GM21723 (cell line): Measurements from ENCODE around the gene ADI1.
"Not testable (repeated sequence)": the region's sequence is repeated elsewhere in the genome, so short reads cannot be mapped to it uniquely, and the experiment has no call there.

Experiments used
- ATAC-seq: cut with Tn5 transposase; IDR thresholded peaks from one replicate; pipeline ENCODE4 v1.9.1; 2021; ENCODE audit warnings: mild to moderate bottlenecking, moderate library complexity; ENCODE audit not compliant: unreplicated experiment

The ADI1 gene

DNA sequence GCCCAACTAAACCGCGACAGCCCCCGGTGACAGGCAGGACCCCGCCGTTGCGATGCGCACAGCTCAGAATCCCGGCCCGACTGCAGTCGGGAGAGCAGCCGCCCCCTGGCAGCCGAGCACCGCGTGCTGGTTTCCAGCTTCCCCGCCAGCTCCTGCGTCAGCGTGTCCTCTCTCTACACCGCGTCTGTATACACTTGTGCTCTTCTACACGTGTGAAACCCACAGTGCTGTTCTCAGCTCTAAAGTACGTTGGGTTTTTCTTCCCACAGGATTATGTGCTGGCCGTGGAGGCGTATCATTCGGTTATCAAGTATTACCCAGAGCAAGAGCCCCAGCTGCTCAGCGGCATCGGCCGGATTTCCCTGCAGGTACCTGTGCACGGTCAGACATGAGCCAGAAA lies 54.0 kb downstream of the ADI1 start:
- no peak for ATAC-seq

- no peak for ATAC-seq
Observed at GRCh38 chr2:3464401-3465005, 54.8 kb downstream of the ADI1 start.

DNA sequence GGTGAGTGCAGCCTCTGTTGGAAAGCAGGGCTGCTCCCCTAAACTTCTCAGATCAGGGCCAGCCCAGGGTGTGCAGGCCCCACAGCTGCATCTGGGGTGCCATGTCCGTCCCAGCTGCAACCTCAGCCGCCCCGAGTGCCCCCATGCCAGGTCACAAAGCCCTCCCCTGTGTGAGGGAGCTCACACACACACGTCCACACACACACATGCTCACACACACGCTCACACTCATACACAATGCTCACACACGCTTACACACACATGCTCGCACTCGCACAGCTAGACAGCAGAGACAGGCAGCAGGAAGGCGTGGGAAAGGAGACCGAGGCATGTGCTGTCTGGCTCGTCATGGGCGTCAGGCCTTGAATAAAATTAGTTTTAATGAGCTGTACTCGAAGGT lies 55.4 kb downstream of the ADI1 start:
- ATAC-seq, result no peak

DNA sequence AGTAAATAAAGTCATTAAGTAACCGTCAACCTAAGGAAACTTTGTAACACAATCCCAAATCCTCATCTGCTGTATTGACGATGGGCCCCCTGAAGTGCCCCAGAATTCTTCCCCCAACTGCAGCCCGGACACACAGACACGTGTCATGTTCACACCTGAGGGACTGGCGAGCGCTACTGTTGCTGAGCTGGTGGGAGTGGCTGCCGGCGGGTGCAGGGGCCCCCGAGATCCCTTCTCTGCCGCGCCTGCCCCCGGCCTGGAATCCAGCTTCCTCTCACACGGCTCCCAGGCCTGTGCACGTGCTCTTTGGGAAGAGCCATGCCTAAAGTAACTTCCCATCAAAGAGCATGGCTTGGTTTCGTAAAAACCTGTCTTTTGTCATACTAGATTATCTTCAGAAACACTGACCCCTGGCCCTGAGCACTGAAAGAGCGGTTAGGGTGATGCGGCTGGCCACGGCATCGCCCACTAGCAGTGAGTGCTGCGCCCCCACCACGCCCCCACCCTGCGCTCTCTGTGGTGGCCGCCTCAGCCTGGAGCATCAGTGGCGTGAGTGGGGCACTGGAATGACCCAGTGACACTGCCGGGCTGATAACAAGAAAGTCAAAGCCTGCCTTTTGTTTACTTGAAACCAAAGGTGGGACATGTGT lies 56.0 kb downstream of the ADI1 start:
- ATAC-seq, result no peak

DNA sequence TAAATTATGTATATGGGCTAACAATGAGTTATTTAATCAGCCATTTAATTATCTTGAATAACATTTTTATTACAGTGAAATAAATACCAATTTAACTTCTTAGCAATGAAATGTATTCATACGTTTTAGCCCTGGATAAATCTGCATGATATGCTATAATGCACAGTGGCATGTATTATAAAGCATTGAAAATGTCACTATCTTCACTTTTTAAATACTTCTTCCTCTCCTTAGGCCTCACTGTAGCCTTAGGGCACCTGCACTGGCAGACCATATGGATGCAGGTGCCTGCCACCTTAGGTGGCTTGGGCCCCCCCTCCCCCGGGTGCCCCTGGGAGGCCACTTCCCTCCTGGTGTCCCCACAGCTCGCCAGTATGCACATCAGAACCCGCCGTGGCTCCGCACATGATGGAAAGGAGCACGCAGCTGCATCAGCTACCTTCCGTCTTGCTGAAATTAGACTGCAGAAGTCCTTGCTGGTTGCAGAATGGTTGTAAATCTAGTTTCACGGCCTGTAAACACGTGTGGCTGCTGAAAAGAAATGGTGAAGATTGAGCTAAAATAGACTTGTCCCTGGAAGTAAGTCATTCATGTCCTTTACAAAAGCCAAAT lies 56.7 kb downstream of the ADI1 start:
- peak; percentile 4 for ATAC-seq

GRCh38 chr2:3461801-3462492 lies 57.4 kb downstream of the ADI1 start:
- peak; percentile 78 for ATAC-seq

- no peak for ATAC-seq
Observed at GRCh38 chr2:3460831-3461800, 58.2 kb downstream of the ADI1 start.

DNA sequence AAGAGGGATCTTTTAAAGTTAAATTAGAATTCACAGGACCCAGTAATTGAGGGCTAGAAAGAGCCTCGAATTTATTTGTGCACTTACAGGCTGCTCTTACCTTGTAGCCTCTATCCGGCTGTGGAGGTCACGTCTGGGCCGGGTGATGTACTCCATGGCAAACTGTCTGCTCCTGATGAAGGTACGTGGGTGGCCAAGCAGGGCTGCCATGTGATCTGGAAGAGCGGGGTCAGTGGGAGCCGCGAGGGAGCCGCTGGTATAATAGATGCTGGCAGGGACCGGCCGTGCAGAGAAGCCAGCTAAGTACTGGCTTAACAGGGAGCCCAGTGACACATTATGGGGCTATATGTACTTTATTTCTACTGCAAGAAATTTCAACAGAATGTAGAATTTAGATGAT lies 59.2 kb downstream of the ADI1 start:
- ATAC-seq, result no peak

GRCh38 chr2:3459185-3460015 lies 59.9 kb downstream of the ADI1 start:
- ATAC-seq, result no peak

- ATAC-seq, result no peak
Observed at GRCh38 chr2:3458396-3459184, 60.7 kb downstream of the ADI1 start.

GRCh38 chr2:3457524-3458395 lies 61.6 kb downstream of the ADI1 start:
- no peak for ATAC-seq

DNA sequence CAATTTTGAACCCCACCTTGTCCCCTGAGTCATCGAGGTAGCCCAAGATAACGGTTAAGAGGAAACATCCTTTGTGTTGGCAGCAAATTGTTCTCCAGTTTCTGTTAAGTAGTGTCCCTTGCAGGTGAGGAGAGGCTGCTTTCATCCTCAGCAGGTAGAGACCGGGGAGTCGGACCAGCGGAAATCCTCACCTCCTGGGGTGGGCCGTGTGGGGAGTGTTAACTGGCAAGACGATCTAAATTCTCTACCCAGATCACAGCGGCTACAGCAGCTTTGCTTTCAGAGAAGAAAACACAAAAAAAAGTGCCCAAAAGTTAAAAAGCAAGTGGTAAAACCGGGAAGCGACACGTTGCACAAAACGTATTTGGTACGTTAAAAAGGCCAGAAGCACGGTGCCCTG lies 63.2 kb downstream of the ADI1 start:
- no peak for ATAC-seq

DNA sequence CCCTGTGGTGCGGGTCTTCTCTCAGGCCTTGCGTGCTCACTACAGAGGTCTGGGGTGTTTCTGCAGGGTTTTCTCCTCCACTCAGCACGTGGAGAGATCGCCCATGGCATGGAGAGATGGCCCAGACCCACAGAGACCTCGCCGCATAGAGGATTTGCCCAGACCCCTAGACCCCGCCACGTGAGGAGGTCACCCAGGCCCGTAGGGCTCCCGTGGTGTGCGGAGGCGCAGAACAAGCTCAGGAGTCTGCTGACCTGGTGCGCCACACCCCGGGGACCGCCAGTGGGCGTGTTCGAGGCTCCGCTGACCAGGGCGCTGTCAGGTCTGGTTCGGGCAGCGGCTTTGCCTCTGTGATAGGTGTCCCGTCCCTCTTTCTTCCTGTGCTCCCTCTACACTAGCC lies 64.5 kb downstream of the ADI1 start:
- ATAC-seq, result no peak

- not testable (repeated sequence) for ATAC-seq
Observed at GRCh38 chr2:3454005-3454404, 65.3 kb downstream of the ADI1 start.

- ATAC-seq, result no peak
Observed at GRCh38 chr2:3453190-3453999, 65.9 kb downstream of the ADI1 start.

DNA sequence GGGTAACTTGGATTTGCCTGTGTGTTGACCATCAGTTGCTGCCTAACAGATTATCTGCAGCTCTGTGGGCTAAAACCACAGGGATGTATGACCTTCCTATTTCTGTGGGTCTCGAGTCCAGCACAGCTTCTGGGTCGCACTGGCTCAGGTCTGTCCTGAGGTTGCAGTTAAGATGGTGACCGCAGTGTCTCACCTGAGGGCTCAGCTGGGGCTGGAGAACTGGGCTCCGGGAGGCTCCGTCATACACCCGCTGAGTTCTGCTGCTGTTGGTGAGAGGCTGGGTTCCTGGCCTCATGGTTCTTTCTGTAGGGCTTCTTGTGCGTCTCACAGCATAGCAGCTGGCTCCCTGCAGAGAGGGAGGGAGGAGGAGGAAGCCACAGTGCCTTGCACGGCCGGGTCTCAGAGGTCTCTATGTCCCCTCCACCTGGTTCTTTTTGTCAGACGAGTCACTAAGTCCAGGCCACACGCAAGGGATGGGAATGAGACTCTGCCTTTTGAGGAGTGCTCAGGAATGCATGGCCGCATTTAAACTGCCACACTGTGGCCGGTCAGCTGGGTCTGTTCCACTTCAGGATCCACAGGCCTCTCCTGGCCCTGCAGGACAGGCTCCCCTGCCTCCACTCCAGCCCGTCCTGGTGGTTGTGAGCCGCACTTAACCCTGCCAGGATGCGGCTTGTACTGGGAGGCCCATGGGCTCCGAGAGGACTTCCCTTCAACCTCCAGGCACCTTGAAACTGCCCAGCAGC lies 67.2 kb downstream of the ADI1 start:
- ATAC-seq, result no peak

DNA sequence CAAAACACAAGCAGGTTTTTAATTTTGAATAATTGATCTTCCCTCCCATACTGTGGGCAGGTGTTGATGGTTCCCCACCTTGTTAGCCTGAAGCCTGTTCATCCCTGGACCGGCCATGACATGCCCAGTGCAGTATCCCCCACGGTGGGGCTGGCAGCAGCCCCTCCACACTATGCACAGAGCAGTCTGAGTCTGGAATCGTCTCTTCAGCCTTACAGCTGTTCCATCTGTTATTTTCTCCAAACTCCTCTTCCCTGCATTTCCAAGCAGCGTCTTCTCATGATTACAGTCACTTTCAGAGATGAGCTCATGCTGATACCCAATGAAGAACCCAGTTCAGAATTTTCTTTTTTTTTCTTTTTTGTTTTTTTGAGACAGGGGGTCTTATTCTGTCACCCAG lies 68.2 kb downstream of the ADI1 start:
- no peak for ATAC-seq
